Measurements from ENCODE around the gene VTCN1.
"Not testable (repeated sequence)": the region's sequence is repeated elsewhere in the genome, so short reads cannot be mapped to it uniquely, and the experiment has no call there.

The VTCN1 gene

GRCh38 chr1:117210831-117211261 lies at the start of gene VTCN1:
VTCN1 (minus strand) TSS chr1:117210927; CDS start chr1:117210855, 72 bp downstream.
- no peak for DNase-seq (ENCODE audit: low read depth in 2 of 2)

- DNase-seq (ENCODE audit: low read depth in 2 of 2), result no peak
Observed at GRCh38 chr1:117258791-117259190, 48.1 kb upstream of the VTCN1 start.

GRCh38 chr1:117258075-117258474 lies 47.3 kb upstream of the VTCN1 start:
- not testable (repeated sequence) for DNase-seq (ENCODE audit: low read depth in 2 of 2)

- no peak for DNase-seq (ENCODE audit: low read depth in 2 of 2)
Observed at GRCh38 chr1:117257291-117257690, 46.6 kb upstream of the VTCN1 start.

GRCh38 chr1:117250061-117250606 lies 39.4 kb upstream of the VTCN1 start:
- DNase-seq (ENCODE audit: low read depth in 2 of 2), result no peak

GRCh38 chr1:117244971-117245370 lies 34.2 kb upstream of the VTCN1 start:
- no peak for DNase-seq (ENCODE audit: low read depth in 2 of 2)

GRCh38 chr1:117244306-117244705 lies 33.6 kb upstream of the VTCN1 start:
- no peak for DNase-seq (ENCODE audit: low read depth in 2 of 2)

GRCh38 chr1:117241512-117241911 lies 30.8 kb upstream of the VTCN1 start:
- no peak for DNase-seq (ENCODE audit: low read depth in 2 of 2)

- no peak for DNase-seq (ENCODE audit: low read depth in 2 of 2)
Observed at GRCh38 chr1:117240547-117240946, 29.8 kb upstream of the VTCN1 start.

- no peak for DNase-seq (ENCODE audit: low read depth in 2 of 2)
Observed at GRCh38 chr1:117239467-117239866, 28.7 kb upstream of the VTCN1 start.

GRCh38 chr1:117237726-117238381 lies 27.1 kb upstream of the VTCN1 start:
- peak in 1 of 2 experiments; percentile 1 for DNase-seq (ENCODE audit: low read depth in 2 of 2)

- DNase-seq (ENCODE audit: low read depth in 2 of 2), result no peak
Observed at GRCh38 chr1:117235863-117236465, 25.2 kb upstream of the VTCN1 start.

GRCh38 chr1:117232531-117232930 lies 21.8 kb upstream of the VTCN1 start:
- no peak for DNase-seq (ENCODE audit: low read depth in 2 of 2)

- no peak for DNase-seq (ENCODE audit: low read depth in 2 of 2)
Observed at GRCh38 chr1:117231748-117232373, 21.1 kb upstream of the VTCN1 start.

- no peak for DNase-seq (ENCODE audit: low read depth in 2 of 2)
Observed at GRCh38 chr1:117231312-117231711, 20.6 kb upstream of the VTCN1 start.

- DNase-seq (ENCODE audit: low read depth in 2 of 2), result no peak
Observed at GRCh38 chr1:117229217-117229616, 18.5 kb upstream of the VTCN1 start.

GRCh38 chr1:117225931-117226330 lies 15.2 kb upstream of the VTCN1 start:
- no peak for DNase-seq (ENCODE audit: low read depth in 2 of 2)

- DNase-seq (ENCODE audit: low read depth in 2 of 2), result no peak
Observed at GRCh38 chr1:117216718-117217117, 6.0 kb upstream of the VTCN1 start.

- no peak for DNase-seq (ENCODE audit: low read depth in 2 of 2)
Observed at GRCh38 chr1:117215733-117216462, 5.2 kb upstream of the VTCN1 start.

- no peak for DNase-seq (ENCODE audit: low read depth in 2 of 2)
Observed at GRCh38 chr1:117215019-117215418, 4.3 kb upstream of the VTCN1 start.

GRCh38 chr1:117213046-117213445 lies 2.3 kb upstream of the VTCN1 start:
- no peak for DNase-seq (ENCODE audit: low read depth in 2 of 2)

- DNase-seq (ENCODE audit: low read depth in 2 of 2), result no peak
Observed at GRCh38 chr1:117210386-117210785, 341 bp downstream of the VTCN1 start.

Measured in fibroblast of skin of left quadriceps (primary cell).